ENCODE results near the gene GSK3A.

The GSK3A gene

GRCh38 chr19:42246922-42247639 is 4.7 kb upstream of the GSK3A start:
- no peak overlapping the region for H3K4me3 ChIP-seq (replicated peaks in 1 of 2; ENCODE audit: low read depth in 2 of 2, low read length in 2 of 2)
- peak in 1 of 2 donors; percentile 25 for DNase-seq (ENCODE audit: low read depth in 2 of 2)
- TF ChIP-seq CTCF (IDR thresholded peaks at IDR 0.05; ENCODE audit: low read depth, low read length) = no peak

GRCh38 chr19:42246143-42246921 is 3.9 kb upstream of the GSK3A start:
- peak; percentile 80 for TF ChIP-seq CTCF (IDR thresholded peaks at IDR 0.05; ENCODE audit: low read depth, low read length)
- peak; percentile 86 to 87 for DNase-seq (ENCODE audit: low read depth in 2 of 2)
- H3K4me3 ChIP-seq (replicated peaks in 1 of 2; ENCODE audit: low read depth in 2 of 2, low read length in 2 of 2) = no peak overlapping the region

GRCh38 chr19:42245231-42245630 is 2.8 kb upstream of the GSK3A start:
- no peak for DNase-seq (ENCODE audit: low read depth in 2 of 2)
- H3K4me3 ChIP-seq (replicated peaks in 1 of 2; ENCODE audit: low read depth in 2 of 2, low read length in 2 of 2) = peak overlapping the region; percentile 7 to 13
- no peak for TF ChIP-seq CTCF (IDR thresholded peaks at IDR 0.05; ENCODE audit: low read depth, low read length)

GRCh38 chr19:42244347-42245220 is 2.2 kb upstream of the GSK3A start:
- peak; percentile 94 to 95 for DNase-seq (ENCODE audit: low read depth in 2 of 2)
- peak overlapping the region; percentile 53 to 68 for H3K4me3 ChIP-seq (replicated peaks in 1 of 2; ENCODE audit: low read depth in 2 of 2, low read length in 2 of 2)
- peak; percentile 74 for TF ChIP-seq CTCF (IDR thresholded peaks at IDR 0.05; ENCODE audit: low read depth, low read length)

- peak overlapping the region; percentile 58 to 66 for H3K4me3 ChIP-seq (replicated peaks in 1 of 2; ENCODE audit: low read depth in 2 of 2, low read length in 2 of 2)
- TF ChIP-seq CTCF (IDR thresholded peaks at IDR 0.05; ENCODE audit: low read depth, low read length) = no peak
- DNase-seq (ENCODE audit: low read depth in 2 of 2) = no peak
Measured at GRCh38 chr19:42242069-42242511, 312 bp downstream of the GSK3A start.

GRCh38 chr19:42241279-42241678 is 1.1 kb downstream of the GSK3A start:
- peak overlapping the region; percentile 58 to 66 for H3K4me3 ChIP-seq (replicated peaks in 1 of 2; ENCODE audit: low read depth in 2 of 2, low read length in 2 of 2)
- no peak for TF ChIP-seq CTCF (IDR thresholded peaks at IDR 0.05; ENCODE audit: low read depth, low read length)
- DNase-seq (ENCODE audit: low read depth in 2 of 2) = no peak
